ENCODE data around the gene THBS2.

- no peak for TF ChIP-seq CTCF (IDR thresholded peaks at IDR 0.05)
- no peak for TF ChIP-seq EZH2 (IDR thresholded peaks at IDR 0.05)
These were observed 21.1 kb downstream of the THBS2 start for GRCh38 chr6:169232507-169232931.
